ENCODE data around the gene JHY. TPM values are rescaled to one million over a fixed set of nuclear protein-coding genes. Genes with fewer than 3 reads are reported as not detected.

Gene JHY
- 1 to 10 TPM; 3.8 to 5.6 (median 5.4) TPM for total RNA-seq
- polyA plus RNA-seq: 1 to 10 TPM; 1.0 to 1.9 (median 1.7) TPM
- long read RNA-seq, donor 1, partial matches to known transcripts: 0 of 1 reads
- long read RNA-seq, donor 1, other reads (novel, unspliced or antisense): 0 of 1 reads
- long read RNA-seq, donor 2, partial matches to known transcripts: 0 of 2 reads
- long read RNA-seq, donor 2, other reads (novel, unspliced or antisense): 0 of 2 reads

GRCh38 chr11:122882189-122882856 lies at the start of gene JHY:
TSS of gene JHY (plus strand) at chr11:122882759. CDS start at chr11:122885850, 3,091 bp downstream.
- peak within 1 kb of the TSS; percentile 58 to 89 (median 84) for H3K27ac ChIP-seq
- intact Hi-C loops (cut with DNase I; ENCODE audit: low total_unique reads): no loop called here
- no peak for DNase-seq

DNA sequence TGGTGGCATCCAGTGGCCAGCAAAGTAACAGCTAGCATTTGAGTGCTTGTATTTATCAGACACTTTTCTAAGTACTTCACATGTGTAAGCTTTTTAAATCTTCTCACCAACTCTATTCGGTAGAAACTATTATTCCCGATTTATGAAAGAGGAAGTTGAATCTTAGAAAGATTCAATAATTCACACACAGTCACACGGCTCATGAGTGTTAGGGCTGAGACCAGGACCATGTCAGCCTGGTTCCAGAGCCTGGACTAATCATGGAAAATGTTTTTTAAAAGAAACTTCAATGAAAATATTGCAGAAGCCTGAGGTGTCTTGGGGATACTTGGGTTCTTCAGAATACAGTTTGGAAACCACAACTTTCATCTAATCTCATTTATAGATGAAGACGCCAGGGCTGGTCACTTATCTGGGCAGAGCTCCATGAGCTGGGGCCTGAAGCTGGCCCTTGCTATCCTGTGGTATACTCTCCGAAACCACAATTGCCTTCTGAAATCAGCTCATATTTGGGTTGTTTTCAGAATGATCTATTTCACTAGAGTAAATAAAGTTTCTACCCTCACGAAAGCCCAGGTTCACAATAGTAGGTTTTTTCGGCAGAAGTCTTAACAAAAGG lies 48.6 kb upstream of the JHY start:
- TF ChIP-seq CTCF (IDR thresholded peaks at IDR 0.05 in 8 of 11, conservative IDR thresholded peaks at IDR 0.05 in 3 of 11): no peak
- TF ChIP-seq POLR2A (IDR thresholded peaks at IDR 0.05): no peak
- Histone ChIP-seq H3K27ac (no peak overlapping the region), H3K4me3 (no peak overlapping the region), H3K36me3 (no peaks in the 10 kb centered on the region), H3K27me3 (replicated peaks in 1 of 7) (peaks cover 0 to 11% (median 0%) of the 10 kb centered on the region in 7 donors), H3K9me3 (no peaks in the 10 kb centered on the region), H3K4me1 (peaks cover 0 to 22% (median 9%) of the 10 kb centered on the region in 6 donors)
- intact Hi-C loops (cut with DNase I; ENCODE audit: low total_unique reads): no loop called here
- 62 to 67% (median 65%) methylated on average over 7 of the region's 7 CpGs for WGBS, 5 donors
- no peak for DNase-seq

More at GRCh38 chr11:122882189-122882856, at the start of gene JHY:
- peaks cover 0 to 33% (median 13%) of the 10 kb centered on the region in 6 donors for H3K4me1 ChIP-seq
- 25 to 27% (median 27%) methylated on average over 37 to 39 of the region's 39 CpGs for WGBS, 5 donors
- H3K4me3 ChIP-seq: peak within 1 kb of the TSS; percentile 46 to 77 (median 61)
- TF ChIP-seq POLR2A (IDR thresholded peaks at IDR 0.05): no peak
- no peak for TF ChIP-seq CTCF (IDR thresholded peaks at IDR 0.05 in 8 of 11, conservative IDR thresholded peaks at IDR 0.05 in 3 of 11)
- no peak for TF ChIP-seq POLR2AphosphoS5 (IDR thresholded peaks at IDR 0.05)
- H3K36me3 ChIP-seq: peaks cover 0 to 8% (median 0%) of the 10 kb centered on the region in 6 donors
- H3K27me3 ChIP-seq (replicated peaks in 1 of 7): peaks cover 0 to 36% (median 0%) of the 10 kb centered on the region in 7 donors
- H3K9me3 ChIP-seq: no peaks in the 10 kb centered on the region

DNA sequence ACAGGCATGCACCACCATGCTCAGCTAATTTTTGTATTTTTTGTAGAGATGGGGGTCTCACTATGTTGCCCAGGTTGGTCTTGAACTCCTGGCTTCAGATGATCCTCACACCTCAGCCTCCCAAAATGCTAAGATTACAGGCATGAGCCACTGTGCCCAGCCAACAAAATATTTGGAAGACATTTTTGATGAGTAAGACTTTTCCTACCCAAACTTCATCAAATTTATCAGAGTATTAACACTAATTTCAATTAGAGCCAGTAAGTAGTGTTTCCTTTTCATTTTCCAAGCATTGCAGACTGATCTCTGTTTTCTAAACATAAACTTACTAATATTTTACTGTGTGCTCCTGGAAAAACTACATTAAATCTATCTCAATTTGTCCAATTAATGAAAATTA lies 45.6 kb upstream of the JHY start:
- H3K4me3 ChIP-seq: no peak overlapping the region
- H3K36me3 ChIP-seq: no peaks in the 10 kb centered on the region
- intact Hi-C loops (cut with DNase I; ENCODE audit: low total_unique reads): no loop called here
- H3K9me3 ChIP-seq: no peaks in the 10 kb centered on the region
- DNase-seq: no peak
- TF ChIP-seq POLR2AphosphoS5 (IDR thresholded peaks at IDR 0.05): no peak
- no peak for TF ChIP-seq CTCF (IDR thresholded peaks at IDR 0.05 in 8 of 11, conservative IDR thresholded peaks at IDR 0.05 in 3 of 11)
- no peak for TF ChIP-seq POLR2A (IDR thresholded peaks at IDR 0.05)
- H3K27ac ChIP-seq: no peak overlapping the region
- peaks cover 0 to 11% (median 0%) of the 10 kb centered on the region in 7 donors for H3K27me3 ChIP-seq (replicated peaks in 1 of 7)
- peaks cover 0 to 22% (median 9%) of the 10 kb centered on the region in 6 donors for H3K4me1 ChIP-seq

Data from spleen (tissue), 13 donors.